KMS-11 (cell line): ENCODE measurements around the gene AGAP1.

ENCODE experiments used
- H2AFZ ChIP-seq: fragments of 200-600 bp; sonication (generic); 2 replicates; pipeline ENCODE4 v1.6.1; 2016; ENCODE audit warnings: antibody characterized with exemption, mixed run types, low read depth
- H3K27ac ChIP-seq: fragments of 200-600 bp; sonication (generic); 2 replicates; pipeline ENCODE4 v1.6.1; 2016; ENCODE audit warnings: mild to moderate bottlenecking, mixed run types
- H3K27me3 ChIP-seq: fragments of 200-600 bp; sonication (generic); 2 replicates; pipeline ENCODE4 v1.6.1; 2017; ENCODE audit warnings: mild to moderate bottlenecking, low read depth, mixed run types, moderate library complexity; ENCODE audit not compliant: insufficient read depth
- H3K36me3 ChIP-seq: fragments of 200-600 bp; sonication (generic); 2 replicates; pipeline ENCODE4 v1.6.1; 2017; ENCODE audit warnings: mild to moderate bottlenecking, mixed run types; ENCODE audit not compliant: insufficient read depth
- H3K4me1 ChIP-seq: fragments of 200-600 bp; sonication (generic); 2 replicates; pipeline ENCODE4 v1.6.1; 2016; ENCODE audit warnings: mild to moderate bottlenecking, low read depth, mixed run types; ENCODE audit not compliant: poor library complexity, severe bottlenecking
- H3K4me2 ChIP-seq: fragments of 200-600 bp; sonication (generic); 2 replicates; pipeline ENCODE4 v1.7.0; 2016; ENCODE audit warnings: mild to moderate bottlenecking, mixed run types
- H3K4me3 ChIP-seq: fragments of 200-600 bp; sonication (generic); IDR thresholded peaks from 2 replicates; pipeline ENCODE4 v1.6.1; 2017; ENCODE audit warnings: low read depth, low read length, mixed read lengths; ENCODE audit not compliant: insufficient read depth
- H3K79me2 ChIP-seq: fragments of 200-600 bp; sonication (generic); 2 replicates; pipeline ENCODE4 v1.6.1; 2016; ENCODE audit warnings: low read depth, mixed run types; ENCODE audit not compliant: insufficient read depth
- H3K9ac ChIP-seq: fragments of 200-600 bp; sonication (generic); 2 replicates; pipeline ENCODE4 v1.6.1; 2016; ENCODE audit warnings: mild to moderate bottlenecking, mixed run types
- H4K20me1 ChIP-seq: fragments of 200-600 bp; sonication (generic); 2 replicates; pipeline ENCODE4 v1.6.1; 2016; ENCODE audit warnings: mild to moderate bottlenecking, mixed run types; ENCODE audit not compliant: insufficient read depth
- TF ChIP-seq, protein P1 (sequence below): fragments of 200-600 bp; sonication (generic); conservative IDR thresholded peaks from 2 replicates; pipeline ENCODE4 v1.6.1; 2017; ENCODE audit warnings: low read depth, mild to moderate bottlenecking, antibody characterized with exemption, low read length, moderate library complexity, mixed read lengths

Gene AGAP1

DNA sequence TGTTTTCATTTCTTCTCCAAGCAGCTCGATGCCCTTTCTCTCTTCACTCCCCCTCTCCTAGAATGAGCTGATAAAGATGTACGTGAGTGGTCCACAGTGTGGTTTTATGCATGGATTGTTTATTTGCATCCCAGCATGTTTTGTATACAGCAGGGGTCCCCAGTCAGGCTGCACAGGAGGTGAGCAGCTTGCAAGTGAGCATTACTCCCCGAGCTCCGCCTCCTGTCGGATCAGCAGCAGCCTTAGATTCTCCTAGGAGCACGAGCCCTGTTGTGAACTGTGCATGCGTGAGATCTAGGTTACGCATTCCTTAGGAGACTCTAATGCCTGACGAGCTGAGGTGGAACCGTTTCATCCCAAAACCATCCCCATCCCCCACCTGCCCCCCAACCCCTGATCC is 262.6 kb downstream of the AGAP1 start:
- no peak overlapping the region for H2AFZ ChIP-seq
- H4K20me1 ChIP-seq: no peaks in the 10 kb centered on the region
- H3K4me1 ChIP-seq: no peaks in the 10 kb centered on the region
- TF ChIP-seq, protein P1, sequence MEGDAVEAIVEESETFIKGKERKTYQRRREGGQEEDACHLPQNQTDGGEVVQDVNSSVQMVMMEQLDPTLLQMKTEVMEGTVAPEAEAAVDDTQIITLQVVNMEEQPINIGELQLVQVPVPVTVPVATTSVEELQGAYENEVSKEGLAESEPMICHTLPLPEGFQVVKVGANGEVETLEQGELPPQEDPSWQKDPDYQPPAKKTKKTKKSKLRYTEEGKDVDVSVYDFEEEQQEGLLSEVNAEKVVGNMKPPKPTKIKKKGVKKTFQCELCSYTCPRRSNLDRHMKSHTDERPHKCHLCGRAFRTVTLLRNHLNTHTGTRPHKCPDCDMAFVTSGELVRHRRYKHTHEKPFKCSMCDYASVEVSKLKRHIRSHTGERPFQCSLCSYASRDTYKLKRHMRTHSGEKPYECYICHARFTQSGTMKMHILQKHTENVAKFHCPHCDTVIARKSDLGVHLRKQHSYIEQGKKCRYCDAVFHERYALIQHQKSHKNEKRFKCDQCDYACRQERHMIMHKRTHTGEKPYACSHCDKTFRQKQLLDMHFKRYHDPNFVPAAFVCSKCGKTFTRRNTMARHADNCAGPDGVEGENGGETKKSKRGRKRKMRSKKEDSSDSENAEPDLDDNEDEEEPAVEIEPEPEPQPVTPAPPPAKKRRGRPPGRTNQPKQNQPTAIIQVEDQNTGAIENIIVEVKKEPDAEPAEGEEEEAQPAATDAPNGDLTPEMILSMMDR: no peak
- H3K27me3 ChIP-seq: no peaks in the 10 kb centered on the region
- H3K79me2 ChIP-seq: no peaks in the 10 kb centered on the region
- no peak overlapping the region for H3K4me2 ChIP-seq
- no peaks in the 10 kb centered on the region for H3K36me3 ChIP-seq
- no peak overlapping the region for H3K9ac ChIP-seq
- no peak overlapping the region for H3K4me3 ChIP-seq
- no peak overlapping the region for H3K27ac ChIP-seq

DNA sequence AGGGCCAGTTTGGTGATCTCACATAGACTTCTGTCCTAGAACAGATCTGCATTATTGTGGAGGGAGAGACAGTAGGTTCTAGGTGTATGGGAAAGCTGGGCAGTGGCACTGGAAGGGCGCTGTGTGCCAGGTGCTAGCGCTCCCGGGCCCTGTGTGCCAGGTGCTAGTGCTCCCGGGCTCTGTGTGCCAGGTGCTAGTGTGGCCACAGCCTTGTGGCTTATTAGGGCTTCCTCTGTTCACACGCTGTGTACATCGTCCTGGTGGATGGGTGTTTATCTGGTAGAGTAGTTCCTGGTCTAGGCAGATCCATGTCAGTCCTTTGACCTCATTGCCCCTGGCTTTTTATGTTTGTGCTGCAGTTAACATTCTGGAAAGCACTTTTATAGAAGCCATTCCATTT is 263.4 kb downstream of the AGAP1 start:
- H3K27me3 ChIP-seq: no peaks in the 10 kb centered on the region
- no peaks in the 10 kb centered on the region for H3K4me1 ChIP-seq
- no peak overlapping the region for H3K27ac ChIP-seq
- no peaks in the 10 kb centered on the region for H3K36me3 ChIP-seq
- H3K79me2 ChIP-seq: no peaks in the 10 kb centered on the region
- no peak overlapping the region for H2AFZ ChIP-seq
- no peaks in the 10 kb centered on the region for H4K20me1 ChIP-seq
- H3K9ac ChIP-seq: no peak overlapping the region
- TF ChIP-seq, protein P1: no peak
- no peak overlapping the region for H3K4me2 ChIP-seq
- H3K4me3 ChIP-seq: no peak overlapping the region

DNA sequence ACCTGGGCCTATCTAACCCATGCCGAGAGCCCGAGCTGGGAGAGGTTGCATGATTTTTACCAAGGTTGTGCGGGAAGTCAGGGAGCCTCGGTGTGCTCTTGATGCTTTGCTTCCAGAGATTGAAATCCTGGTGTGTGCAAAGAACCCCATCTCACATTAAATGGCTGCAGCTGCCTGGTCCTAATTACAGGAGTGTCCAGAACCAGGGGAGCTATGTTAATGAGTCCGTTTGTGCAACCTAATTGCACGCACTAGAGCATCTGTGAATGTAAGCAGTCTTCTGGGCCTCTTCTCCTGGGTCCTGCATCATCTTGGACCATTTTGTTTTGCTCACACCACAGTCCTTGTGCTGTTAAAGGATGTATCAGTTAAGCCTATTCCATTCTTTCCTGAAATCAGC is 263.8 kb downstream of the AGAP1 start:
- Histone ChIP-seq H3K79me2 (no peaks in the 10 kb centered on the region), H4K20me1 (no peaks in the 10 kb centered on the region), H3K36me3 (no peaks in the 10 kb centered on the region), H3K27ac (no peak overlapping the region), H2AFZ (no peak overlapping the region), H3K9ac (no peak overlapping the region), H3K27me3 (no peaks in the 10 kb centered on the region), H3K4me1 (no peaks in the 10 kb centered on the region), H3K4me3 (no peak overlapping the region), H3K4me2 (no peak overlapping the region)
- TF ChIP-seq, protein P1: no peak

DNA sequence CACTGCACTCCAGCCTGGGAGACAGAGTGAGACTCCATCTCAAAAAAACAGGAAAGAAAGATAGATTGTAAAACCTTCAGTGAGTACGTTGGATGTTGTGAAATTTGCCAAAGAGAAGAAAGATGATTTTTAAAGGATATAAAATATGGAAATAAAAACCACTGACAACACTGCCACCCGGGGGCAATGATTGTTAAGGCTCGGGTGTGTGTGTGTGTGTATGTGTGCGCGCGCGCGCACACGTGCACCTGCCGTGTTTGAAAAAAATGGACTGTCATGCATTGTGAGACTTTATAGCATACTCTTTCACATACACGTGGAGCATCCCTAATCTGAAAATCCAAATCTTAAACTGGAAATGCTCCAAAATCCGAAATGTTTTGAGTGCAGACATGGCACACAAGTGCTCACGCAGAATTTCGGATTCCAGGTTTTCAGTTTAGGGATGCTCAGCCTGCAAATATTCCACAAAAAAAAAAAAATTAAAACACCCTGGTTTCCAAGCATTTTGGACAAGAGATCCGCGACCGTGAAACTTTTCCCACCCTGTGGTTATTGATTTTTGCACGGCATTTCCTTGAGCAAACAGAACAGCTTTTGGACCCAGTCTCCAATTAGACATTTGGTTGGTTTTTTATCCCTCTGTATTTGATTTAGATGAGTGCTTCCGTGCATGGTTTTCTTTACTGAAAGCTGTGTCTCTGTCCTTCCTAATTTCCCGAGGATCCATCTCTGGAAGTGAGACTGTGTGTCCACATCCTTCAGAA is 269.2 kb downstream of the AGAP1 start:
- H3K4me3 ChIP-seq: no peak overlapping the region
- no peak overlapping the region for H3K9ac ChIP-seq
- H3K27me3 ChIP-seq: no peaks in the 10 kb centered on the region
- H3K27ac ChIP-seq: no peak overlapping the region
- H4K20me1 ChIP-seq: no peaks in the 10 kb centered on the region
- TF ChIP-seq, protein P1: no peak
- H3K4me1 ChIP-seq: no peaks in the 10 kb centered on the region
- no peak overlapping the region for H3K4me2 ChIP-seq
- H2AFZ ChIP-seq: no peak overlapping the region
- H3K36me3 ChIP-seq: no peaks in the 10 kb centered on the region
- H3K79me2 ChIP-seq: no peaks in the 10 kb centered on the region
